HepG2 (cell line): Measurements from ENCODE around the gene GLDN. TPM values are rescaled to one million over a fixed set of nuclear protein-coding genes. Genes with fewer than 3 reads are reported as not detected.

Experiments used
- ATM ChIP-seq: fragments of 450-650 bp; IDR thresholded peaks from 2 replicates; pipeline ENCODE4 v1.7.1; 2017; ENCODE audit warnings: mild to moderate bottlenecking, borderline replicate concordance
- CREB1 ChIP-seq, 2 experiments: fragments of 450-650 bp in 1 of 2; IDR thresholded peaks; 2 replicates each; pipeline ENCODE4 v1.6.1; 2016 to 2017; ENCODE audit warnings: control low read depth in 1 of 2, mild to moderate bottlenecking in 1 of 2, missing compliant biosample characterization in 1 of 2, missing genetic modification characterization in 1 of 2
- ELF4 ChIP-seq: sonication (generic); formaldehyde crosslinking; IDR thresholded peaks from 2 replicates; pipeline ENCODE4 v1.5.0; 2020; ENCODE audit warnings: missing genetic modification reagents, mild to moderate bottlenecking, moderate library complexity, borderline replicate concordance
- EP300 ChIP-seq, 3 experiments: sonication (generic) in 1 of 3; formaldehyde crosslinking in 1 of 3; IDR thresholded peaks; 2 replicates each; pipeline versions ENCODE4 v1.5.1 to v1.6.1; 2011 to 2020; ENCODE audit warnings: low read depth in 2 of 3, low read length in 2 of 3, borderline replicate concordance in 1 of 3, improper control_type of control experiment in 1 of 3, mild to moderate bottlenecking in 1 of 3, missing genetic modification reagents in 1 of 3, moderate library complexity in 1 of 3
- ETV5 ChIP-seq: IDR thresholded peaks from 2 replicates; pipeline ENCODE4 v1.6.1; 2018; ENCODE audit warnings: missing biosample characterization, missing genetic modification reagents, inconsistent platforms, borderline replicate concordance
- FOXA1 ChIP-seq, 2 experiments: fragments of 450-650 bp in 1 of 2; sonication (generic) in 1 of 2; formaldehyde crosslinking in 1 of 2; IDR thresholded peaks; 2 replicates each; pipeline versions ENCODE4 v1.4.0 to v1.6.1; 2016 to 2020; ENCODE audit warnings: missing genetic modification reagents in 1 of 2
- FOXJ3 ChIP-seq: sonication (generic); formaldehyde crosslinking; IDR thresholded peaks from 2 replicates; pipeline ENCODE4 v1.4.0; 2020; ENCODE audit warnings: missing genetic modification reagents, mild to moderate bottlenecking, borderline replicate concordance
- HMGA1 ChIP-seq: sonication (generic); formaldehyde crosslinking; conservative IDR thresholded peaks from 2 replicates; pipeline ENCODE4 v1.4.0; 2020; ENCODE audit warnings: missing genetic modification reagents
- HOXA7 ChIP-seq: sonication (generic); formaldehyde crosslinking; IDR thresholded peaks from 2 replicates; pipeline ENCODE4 v1.8.1; 2022; ENCODE audit warnings: mild to moderate bottlenecking, missing genetic modification reagents, moderate library complexity
- NCOR1 ChIP-seq: fragments of 200-600 bp; sonication (generic); IDR thresholded peaks from 2 replicates; pipeline ENCODE4 v1.7.0; 2017; ENCODE audit warnings: antibody characterized with exemption, low read length, borderline replicate concordance
- PITX1 ChIP-seq: sonication (generic); formaldehyde crosslinking; IDR thresholded peaks from 2 replicates; pipeline ENCODE4 v1.5.1; 2020; ENCODE audit warnings: mild to moderate bottlenecking, missing genetic modification reagents
- SALL1 ChIP-seq: sonication (generic); formaldehyde crosslinking; IDR thresholded peaks from 2 replicates; pipeline ENCODE4 v1.8.0; 2022; ENCODE audit warnings: mild to moderate bottlenecking, missing genetic modification reagents
- TOPORS ChIP-seq: sonication (generic); formaldehyde crosslinking; IDR thresholded peaks from 2 replicates; pipeline ENCODE4 v1.8.0; 2023; ENCODE audit warnings: mild to moderate bottlenecking, missing genetic modification reagents
- U2AF1 ChIP-seq: fragments of 200-400 bp; formaldehyde crosslinking; optimal IDR thresholded peaks from 2 replicates; pipeline ENCODE3; 2017; ENCODE audit warnings: mild to moderate bottlenecking, low read depth, low read length
- ZBTB7B ChIP-seq: sonication (generic); formaldehyde crosslinking; IDR thresholded peaks from 2 replicates; pipeline ENCODE4 v1.4.0; 2020; ENCODE audit warnings: missing genetic modification reagents
- ZFP62 ChIP-seq: sonication (generic); formaldehyde crosslinking; IDR thresholded peaks from 2 replicates; pipeline ENCODE4 v1.4.0; 2020; ENCODE audit warnings: missing genetic modification reagents
- ZNF17 ChIP-seq: sonication (generic); formaldehyde crosslinking; IDR thresholded peaks from 2 replicates; pipeline ENCODE4 v1.5.0; 2020; ENCODE audit warnings: mild to moderate bottlenecking, missing genetic modification reagents
- ZNF205 ChIP-seq: IDR thresholded peaks from 2 replicates; pipeline ENCODE4 v1.6.1; 2018; ENCODE audit warnings: missing biosample characterization, missing genetic modification reagents
- ZNF343 ChIP-seq: sonication (generic); formaldehyde crosslinking; IDR thresholded peaks from 2 replicates; pipeline ENCODE4 v1.4.0; 2020; ENCODE audit warnings: mild to moderate bottlenecking, missing genetic modification reagents
- ZNF746 ChIP-seq: sonication (generic); formaldehyde crosslinking; IDR thresholded peaks from 2 replicates; pipeline ENCODE4 v1.8.0; 2022; ENCODE audit warnings: mild to moderate bottlenecking, missing genetic modification reagents
- ZZZ3 ChIP-seq: sonication (generic); formaldehyde crosslinking; IDR thresholded peaks from 2 replicates; pipeline ENCODE4 v1.4.0; 2020; ENCODE audit warnings: missing genetic modification reagents, mild to moderate bottlenecking, borderline replicate concordance
- polyA plus RNA-seq, 8 experiments: library from polyadenylated mRNA; depleted of rRNA in 3 of 8; stranded (reverse) in 7 of 8; unstranded in 1 of 8; fragments of >200 nt; fragmentation: Illumina TruSeq in 4 of 8; extraction: Trizol in 4 of 8; gene quantifications; 2 replicates each; pipeline versions ENCODE4 v1.2.1 to v1.2.3, GENCODE V29; 2011 to 2016; ENCODE audit warnings: low read depth in 4 of 8, missing spikeins in 1 of 8, mixed read lengths in 1 of 8; ENCODE audit not compliant: insufficient read depth in 1 of 8
- total RNA-seq, 5 experiments: library from RNA; depleted of rRNA; stranded (reverse); fragments of >200 nt; fragmentation: Illumina TruSeq; extraction: Trizol; gene quantifications; 2 replicates each; pipeline ENCODE4 v1.2.3, GENCODE V29; 2016; ENCODE audit warnings: low read depth in 1 of 5
- TF ChIP-seq, protein P1 (sequence below): sonication (generic); formaldehyde crosslinking; IDR thresholded peaks from 2 replicates; pipeline ENCODE4 v1.4.0; 2020; ENCODE audit warnings: missing genetic modification reagents
- TF ChIP-seq, protein P2 (sequence below): sonication (generic); formaldehyde crosslinking; IDR thresholded peaks from 2 replicates; pipeline ENCODE4 v1.4.0; 2020; ENCODE audit warnings: missing genetic modification reagents, borderline replicate concordance

GLDN gene
- total and polyA plus RNA-seq, 2 of the 13 experiments (the other 11 are each of a cell fraction or from before 2014, with no cell fraction given), result 0.86 to 1.0 TPM

- TF ChIP-seq HOXA7 (CRISPR knock-in tag) (no peak), ETV5 (no peak), ZNF746 (CRISPR knock-in tag) (0 out of 2 replicates have a peak, but pooled peaks have one; percentile 39), HMGA1 (CRISPR knock-in tag) (no peak), PITX1 (CRISPR knock-in tag) (peak; percentile 69; the same call in 1 of the 2 replicates), SALL1 (CRISPR knock-in tag) (peak; percentile 70), EP300 (IDR thresholded peaks at IDR 0.05; ENCODE audit: low read depth in 2 of 2, low read length in 2 of 2) (no peak), EP300 (CRISPR knock-in tag; IDR thresholded peaks at IDR 0.05; ENCODE audit: borderline replicate concordance) (no peak), ELF4 (no peak), U2AF1 (peak; percentile 55), ZFP62 (CRISPR knock-in tag) (no peak), CREB1 (IDR thresholded peaks at IDR 0.05) (no peak), CREB1 (CRISPR knock-in tag; IDR thresholded peaks at IDR 0.05) (no peak), TOPORS (CRISPR knock-in tag) (0 out of 2 replicates have a peak, but pooled peaks have one; percentile 46), ZNF17 (0 out of 2 replicates have a peak, but pooled peaks have one; percentile 65), NCOR1 (no peak), FOXA1 (IDR thresholded peaks at IDR 0.05) (no peak), FOXA1 (CRISPR knock-in tag; IDR thresholded peaks at IDR 0.05) (peak; percentile 52), ZBTB7B (CRISPR knock-in tag) (no peak), FOXJ3 (0 out of 2 replicates have a peak, but pooled peaks have one; percentile 21), ZZZ3 (CRISPR knock-in tag) (no peak), ZNF205 (CRISPR knock-in tag) (no peak), ZNF343 (no peak), ATM (no peak)
- TF ChIP-seq, protein P1, sequence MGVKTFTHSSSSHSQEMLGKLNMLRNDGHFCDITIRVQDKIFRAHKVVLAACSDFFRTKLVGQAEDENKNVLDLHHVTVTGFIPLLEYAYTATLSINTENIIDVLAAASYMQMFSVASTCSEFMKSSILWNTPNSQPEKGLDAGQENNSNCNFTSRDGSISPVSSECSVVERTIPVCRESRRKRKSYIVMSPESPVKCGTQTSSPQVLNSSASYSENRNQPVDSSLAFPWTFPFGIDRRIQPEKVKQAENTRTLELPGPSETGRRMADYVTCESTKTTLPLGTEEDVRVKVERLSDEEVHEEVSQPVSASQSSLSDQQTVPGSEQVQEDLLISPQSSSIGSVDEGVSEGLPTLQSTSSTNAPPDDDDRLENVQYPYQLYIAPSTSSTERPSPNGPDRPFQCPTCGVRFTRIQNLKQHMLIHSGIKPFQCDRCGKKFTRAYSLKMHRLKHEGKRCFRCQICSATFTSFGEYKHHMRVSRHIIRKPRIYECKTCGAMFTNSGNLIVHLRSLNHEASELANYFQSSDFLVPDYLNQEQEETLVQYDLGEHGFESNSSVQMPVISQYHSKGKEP (CRISPR knock-in tag), result no peak
- TF ChIP-seq, protein P2, sequence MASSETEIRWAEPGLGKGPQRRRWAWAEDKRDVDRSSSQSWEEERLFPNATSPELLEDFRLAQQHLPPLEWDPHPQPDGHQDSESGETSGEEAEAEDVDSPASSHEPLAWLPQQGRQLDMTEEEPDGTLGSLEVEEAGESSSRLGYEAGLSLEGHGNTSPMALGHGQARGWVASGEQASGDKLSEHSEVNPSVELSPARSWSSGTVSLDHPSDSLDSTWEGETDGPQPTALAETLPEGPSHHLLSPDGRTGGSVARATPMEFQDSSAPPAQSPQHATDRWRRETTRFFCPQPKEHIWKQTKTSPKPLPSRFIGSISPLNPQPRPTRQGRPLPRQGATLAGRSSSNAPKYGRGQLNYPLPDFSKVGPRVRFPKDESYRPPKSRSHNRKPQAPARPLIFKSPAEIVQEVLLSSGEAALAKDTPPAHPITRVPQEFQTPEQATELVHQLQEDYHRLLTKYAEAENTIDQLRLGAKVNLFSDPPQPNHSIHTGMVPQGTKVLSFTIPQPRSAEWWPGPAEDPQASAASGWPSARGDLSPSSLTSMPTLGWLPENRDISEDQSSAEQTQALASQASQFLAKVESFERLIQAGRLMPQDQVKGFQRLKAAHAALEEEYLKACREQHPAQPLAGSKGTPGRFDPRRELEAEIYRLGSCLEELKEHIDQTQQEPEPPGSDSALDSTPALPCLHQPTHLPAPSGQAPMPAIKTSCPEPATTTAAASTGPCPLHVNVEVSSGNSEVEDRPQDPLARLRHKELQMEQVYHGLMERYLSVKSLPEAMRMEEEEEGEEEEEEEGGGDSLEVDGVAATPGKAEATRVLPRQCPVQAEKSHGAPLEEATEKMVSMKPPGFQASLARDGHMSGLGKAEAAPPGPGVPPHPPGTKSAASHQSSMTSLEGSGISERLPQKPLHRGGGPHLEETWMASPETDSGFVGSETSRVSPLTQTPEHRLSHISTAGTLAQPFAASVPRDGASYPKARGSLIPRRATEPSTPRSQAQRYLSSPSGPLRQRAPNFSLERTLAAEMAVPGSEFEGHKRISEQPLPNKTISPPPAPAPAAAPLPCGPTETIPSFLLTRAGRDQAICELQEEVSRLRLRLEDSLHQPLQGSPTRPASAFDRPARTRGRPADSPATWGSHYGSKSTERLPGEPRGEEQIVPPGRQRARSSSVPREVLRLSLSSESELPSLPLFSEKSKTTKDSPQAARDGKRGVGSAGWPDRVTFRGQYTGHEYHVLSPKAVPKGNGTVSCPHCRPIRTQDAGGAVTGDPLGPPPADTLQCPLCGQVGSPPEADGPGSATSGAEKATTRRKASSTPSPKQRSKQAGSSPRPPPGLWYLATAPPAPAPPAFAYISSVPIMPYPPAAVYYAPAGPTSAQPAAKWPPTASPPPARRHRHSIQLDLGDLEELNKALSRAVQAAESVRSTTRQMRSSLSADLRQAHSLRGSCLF (CRISPR knock-in tag), result no peak
These were observed 42.1 kb upstream of the GLDN start (continued) for GRCh38 chr15:51299187-51300015.
